Duodenal mucosa (tissue), 2 donors: ENCODE measurements around the gene NT5DC1.

Experiments used
- H3K27ac ChIP-seq: one replicate; pipeline ENCODE4 v1.7.0; 2013; ENCODE audit warnings: low read depth, low read length
- H3K27me3 ChIP-seq, 2 donors: one replicate each; pipeline ENCODE4 v1.7.0; 2013; ENCODE audit warnings: low read length in 2 of 2, control low read depth in 1 of 2; ENCODE audit not compliant: insufficient read depth in 2 of 2, control insufficient read depth in 1 of 2
- H3K36me3 ChIP-seq, 2 donors: one replicate each; pipeline ENCODE4 v1.7.0; 2013; ENCODE audit warnings: low read length in 2 of 2, control low read depth in 1 of 2; ENCODE audit not compliant: insufficient read depth in 2 of 2, control insufficient read depth in 1 of 2
- H3K4me1 ChIP-seq, 2 donors: one replicate each; pipeline ENCODE4 v1.7.0; 2013; ENCODE audit warnings: low read length in 2 of 2, control low read depth in 1 of 2; ENCODE audit not compliant: insufficient read depth in 2 of 2, control insufficient read depth in 1 of 2
- H3K4me3 ChIP-seq, 2 donors: one replicate each; pipeline ENCODE4 v1.7.0; 2013; ENCODE audit warnings: low read length in 2 of 2, low read depth in 1 of 2
- H3K9ac ChIP-seq, 2 donors: one replicate each; pipeline ENCODE4 v1.7.0; 2013; ENCODE audit warnings: low read length in 2 of 2, low read depth in 1 of 2
- H3K9me3 ChIP-seq, 2 donors: one replicate each; pipeline ENCODE4 v1.7.0; 2013; ENCODE audit warnings: low read length in 2 of 2, control low read depth in 1 of 2; ENCODE audit not compliant: control insufficient read depth in 1 of 2

The NT5DC1 gene

DNA sequence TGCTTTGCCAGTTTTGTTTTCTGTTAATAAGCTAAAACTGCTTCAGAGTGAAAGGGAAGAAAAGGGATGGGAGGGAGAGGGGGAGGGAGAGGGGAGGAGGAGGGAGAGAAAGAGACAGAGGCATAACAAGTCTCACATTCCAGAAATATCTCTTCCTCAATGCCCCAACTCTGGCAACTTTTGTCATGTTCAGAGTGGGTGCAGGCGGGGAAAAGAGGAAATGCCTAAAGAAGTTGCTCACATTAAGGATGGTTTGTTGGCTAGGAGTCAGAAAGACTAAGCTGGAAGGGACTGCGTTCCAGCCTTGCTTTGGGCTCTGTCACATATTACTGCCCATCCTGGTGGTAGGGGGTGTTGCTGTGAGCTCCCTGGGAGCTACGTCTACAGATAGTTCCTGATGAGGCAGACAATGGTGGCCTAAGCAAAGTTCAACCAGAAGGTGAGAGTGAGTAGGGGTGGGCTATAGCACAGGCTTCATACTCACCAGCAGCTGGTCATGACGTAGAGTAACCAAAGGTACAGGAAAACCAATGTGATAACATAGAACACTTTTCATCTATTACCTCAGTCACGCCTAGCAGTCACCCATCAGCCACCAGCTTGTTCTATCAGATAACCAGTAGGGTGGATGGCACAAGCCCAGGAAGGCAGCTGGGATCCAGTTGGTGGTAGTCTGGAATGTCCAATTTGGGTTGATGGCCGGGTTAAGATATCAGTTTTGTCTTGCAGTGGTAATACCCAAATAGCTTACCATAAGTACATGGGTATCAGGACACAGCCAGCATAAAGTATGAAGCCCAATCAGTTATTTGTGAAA lies 151.1 kb downstream of the NT5DC1 start:
- H3K9ac ChIP-seq, result peak overlapping the region in 1 of 2 donors; percentile 19
- peak overlapping the region; percentile 5 to 90 for H3K4me3 ChIP-seq
- peaks cover 27 to 42% of the 10 kb centered on the region in 2 donors for H3K4me1 ChIP-seq
- no peak overlapping the region for H3K27ac ChIP-seq
- H3K27me3 ChIP-seq, result no peaks in the 10 kb centered on the region
- H3K36me3 ChIP-seq, result no peaks in the 10 kb centered on the region
- H3K9me3 ChIP-seq, result no peaks in the 10 kb centered on the region

- Histone ChIP-seq H3K4me1 (peaks cover 27 to 42% of the 10 kb centered on the region in 2 donors), H3K9ac (peak overlapping the region; percentile 74 to 84), H3K27me3 (no peaks in the 10 kb centered on the region), H3K27ac (peak overlapping the region; percentile 73), H3K36me3 (no peaks in the 10 kb centered on the region), H3K4me3 (peak overlapping the region; percentile 90 to 91), H3K9me3 (no peaks in the 10 kb centered on the region)
Measured at GRCh38 chr6:116253188-116253504, 152.5 kb downstream of the NT5DC1 start.

GRCh38 chr6:116253505-116254296 lies 153.0 kb downstream of the NT5DC1 start, which contains the start of gene TSPYL4:
TSS of gene TSPYL4 (minus strand) at chr6:116254075. CDS start at chr6:116254008, 67 bp downstream.
- H3K27ac ChIP-seq, result peak within 1 kb of the TSS; percentile 73
- no peaks in the 10 kb centered on the region for H3K27me3 ChIP-seq
- peak within 1 kb of the TSS; percentile 90 to 91 for H3K4me3 ChIP-seq
- peak within 1 kb of the TSS; percentile 74 to 84 for H3K9ac ChIP-seq
- H3K9me3 ChIP-seq, result no peaks in the 10 kb centered on the region
- H3K4me1 ChIP-seq, result peaks cover 27 to 42% of the 10 kb centered on the region in 2 donors
- H3K36me3 ChIP-seq, result peaks cover 0 to 1% of the 10 kb centered on the region in 2 donors

- Histone ChIP-seq H3K4me1 (peaks cover 27 to 42% of the 10 kb centered on the region in 2 donors), H3K27me3 (no peaks in the 10 kb centered on the region), H3K9me3 (no peaks in the 10 kb centered on the region), H3K9ac (peak overlapping the region; percentile 74 to 84), H3K36me3 (peaks cover 0 to 2% of the 10 kb centered on the region in 2 donors), H3K4me3 (peak overlapping the region; percentile 90 to 91), H3K27ac (peak overlapping the region; percentile 24)
Measured at GRCh38 chr6:116254297-116255056, 153.8 kb downstream of the NT5DC1 start.

DNA sequence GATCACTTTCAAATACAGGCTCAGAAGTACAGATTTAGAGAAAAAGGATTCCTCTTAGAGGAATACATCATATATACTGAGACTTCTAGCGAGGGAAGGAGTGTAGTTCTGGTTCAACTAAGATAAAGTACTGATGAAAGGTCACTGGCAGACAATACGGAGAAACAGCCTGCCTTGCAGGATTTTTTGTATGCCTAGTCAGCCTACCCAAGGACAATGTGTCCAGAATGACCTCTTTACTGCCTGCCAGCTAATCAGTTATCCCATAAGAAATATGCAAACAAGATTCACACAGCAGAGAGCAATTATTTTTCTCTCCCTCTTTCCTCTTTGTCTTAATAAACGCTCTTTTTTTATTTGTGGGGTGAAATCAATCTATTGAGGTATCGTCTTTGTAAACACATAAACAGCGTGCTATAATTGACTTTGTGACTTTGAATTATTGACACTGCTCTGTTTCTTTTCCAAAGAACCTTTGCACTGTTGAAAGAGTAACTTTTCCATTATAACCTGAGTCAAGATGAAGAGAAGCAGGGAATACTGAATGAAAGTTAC lies 154.7 kb downstream of the NT5DC1 start:
- H3K4me1 ChIP-seq, result peaks cover 26 to 42% of the 10 kb centered on the region in 2 donors
- H3K9ac ChIP-seq, result no peak overlapping the region
- no peaks in the 10 kb centered on the region for H3K9me3 ChIP-seq
- no peaks in the 10 kb centered on the region for H3K27me3 ChIP-seq
- H3K36me3 ChIP-seq, result peaks cover 0 to 2% of the 10 kb centered on the region in 2 donors
- H3K27ac ChIP-seq, result no peak overlapping the region
- no peak overlapping the region for H3K4me3 ChIP-seq

- H3K36me3 ChIP-seq, result peaks cover 0 to 2% of the 10 kb centered on the region in 2 donors
- H3K9me3 ChIP-seq, result no peaks in the 10 kb centered on the region
- H3K27me3 ChIP-seq, result no peaks in the 10 kb centered on the region
- peaks cover 16 to 30% of the 10 kb centered on the region in 2 donors for H3K4me1 ChIP-seq
- H3K27ac ChIP-seq, result no peak overlapping the region
- no peak overlapping the region for H3K4me3 ChIP-seq
- H3K9ac ChIP-seq, result no peak overlapping the region
Measured at GRCh38 chr6:116256694-116257093, 156.0 kb downstream of the NT5DC1 start.

DNA sequence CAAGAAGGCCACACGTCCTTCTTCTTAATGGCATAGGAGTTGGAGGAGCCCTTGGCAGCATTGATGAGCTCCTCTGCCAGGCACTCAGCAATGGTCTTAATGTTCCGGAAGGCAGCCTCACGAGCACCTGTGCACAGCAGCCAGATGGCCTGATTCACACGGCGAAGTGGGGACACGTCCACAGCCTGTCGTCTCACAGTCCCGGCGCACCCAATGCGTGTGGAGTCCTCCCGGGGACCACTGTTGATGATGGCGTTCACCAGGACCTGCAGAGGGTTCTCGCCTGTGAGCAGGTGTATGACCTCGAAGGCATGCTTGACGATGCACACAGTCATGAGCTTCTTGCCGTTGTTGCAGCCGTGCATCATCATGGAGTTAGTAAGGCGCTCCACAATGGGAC lies 157.9 kb downstream of the NT5DC1 start:
- Histone ChIP-seq H3K4me1 (peaks cover 3 to 15% of the 10 kb centered on the region in 2 donors), H3K36me3 (peaks cover 0 to 2% of the 10 kb centered on the region in 2 donors), H3K9me3 (peaks cover 1 to 9% of the 10 kb centered on the region in 2 donors), H3K9ac (no peak overlapping the region), H3K4me3 (no peak overlapping the region), H3K27ac (no peak overlapping the region), H3K27me3 (no peaks in the 10 kb centered on the region)

- Histone ChIP-seq H3K27ac (no peak overlapping the region), H3K9me3 (peaks cover 4 to 12% of the 10 kb centered on the region in 2 donors), H3K4me3 (no peak overlapping the region)
Measured at GRCh38 chr6:116263353-116263752, 162.7 kb downstream of the NT5DC1 start.

GRCh38 chr6:116265041-116265829 lies 164.6 kb downstream of the NT5DC1 start:
- no peak overlapping the region for H3K4me3 ChIP-seq
- H3K27me3 ChIP-seq, result no peaks in the 10 kb centered on the region
- H3K4me1 ChIP-seq, result no peaks in the 10 kb centered on the region
- H3K36me3 ChIP-seq, result peaks cover 0 to 16% of the 10 kb centered on the region in 2 donors
- H3K9me3 ChIP-seq, result peaks cover 4 to 12% of the 10 kb centered on the region in 2 donors
- no peak overlapping the region for H3K9ac ChIP-seq
- H3K27ac ChIP-seq, result no peak overlapping the region

More at GRCh38 chr6:116263353-116263752, 162.7 kb downstream of the NT5DC1 start:
- no peak overlapping the region for H3K9ac ChIP-seq
- no peaks in the 10 kb centered on the region for H3K4me1 ChIP-seq
- peaks cover 0 to 18% of the 10 kb centered on the region in 2 donors for H3K36me3 ChIP-seq
- H3K27me3 ChIP-seq, result no peaks in the 10 kb centered on the region
